ENCODE measurements around the gene DLG5.
A peak's percentile ranks its signal among the peaks of the same experiment; 100 is the strongest.

Gene DLG5

DNA sequence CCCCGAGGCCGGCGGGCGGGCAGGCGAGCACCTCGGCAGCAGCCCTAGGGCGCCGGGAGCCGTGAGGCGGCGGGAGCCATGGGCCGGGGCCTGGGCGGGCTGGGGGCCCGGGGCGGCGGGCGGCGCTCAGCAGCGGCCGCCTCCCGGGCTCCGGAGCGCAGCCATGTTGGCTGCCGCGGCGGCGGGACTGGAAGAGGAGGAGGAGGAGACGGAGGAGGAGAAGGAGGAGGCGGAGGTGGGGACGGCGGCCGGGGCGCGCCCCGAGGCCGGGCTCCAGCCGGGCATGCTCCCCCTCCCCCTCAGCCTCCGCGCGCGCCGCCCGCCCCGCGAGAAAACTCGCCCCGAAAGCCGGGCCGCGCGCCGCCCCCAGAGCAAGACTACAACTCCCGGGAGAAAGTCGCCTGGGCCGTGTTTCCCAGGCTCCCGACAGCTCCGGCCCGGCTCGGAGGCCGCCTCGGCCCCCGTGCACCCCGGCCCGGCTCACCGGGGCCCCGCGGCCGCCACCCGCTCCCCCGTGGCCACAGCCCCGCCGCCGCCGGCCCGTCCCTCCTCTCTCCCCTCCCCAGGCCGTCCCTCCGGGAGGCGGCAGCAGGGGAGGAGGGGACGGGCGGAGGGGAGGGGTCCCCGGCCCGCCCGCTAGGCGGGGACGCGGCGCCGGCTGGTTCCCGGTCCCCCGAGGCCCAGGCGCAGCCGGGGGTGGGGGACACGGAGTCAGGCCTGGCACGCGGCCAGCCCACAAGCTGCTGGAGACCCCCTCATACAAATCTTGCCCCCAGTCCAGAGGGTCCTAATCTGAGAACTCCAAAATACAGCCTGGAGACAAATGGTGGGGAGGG is at the start of gene DLG5:
Gene DLG5, minus strand, starts transcription at position 190 of the 836 bp plus-strand sequence. CDS start 235 bp downstream, outside the sequence.
- H3K27ac ChIP-seq: peak within 1 kb of the TSS; percentile 90
- TF ChIP-seq CTCF (conservative IDR thresholded peaks at IDR 0.05; ENCODE audit: low read depth): no peak
- ChIA-PET CTCF (interaction anchor here (0.6 to 2.2 kb wide), 6 partner anchors 8 to 76 kb away, joined by 3 to 6 read pairs (median 3); no protein-coding TSS in a partner anchor), POLR2A (ENCODE audit: low non-redundant PET) (interaction anchor here (0.5 to 0.9 kb wide), 3 partner anchors 8 to 28 kb away, joined by 4 read pairs; no protein-coding TSS in a partner anchor)
- peak; percentile 54 for DNase-seq (ENCODE audit: low spot score)

DNA sequence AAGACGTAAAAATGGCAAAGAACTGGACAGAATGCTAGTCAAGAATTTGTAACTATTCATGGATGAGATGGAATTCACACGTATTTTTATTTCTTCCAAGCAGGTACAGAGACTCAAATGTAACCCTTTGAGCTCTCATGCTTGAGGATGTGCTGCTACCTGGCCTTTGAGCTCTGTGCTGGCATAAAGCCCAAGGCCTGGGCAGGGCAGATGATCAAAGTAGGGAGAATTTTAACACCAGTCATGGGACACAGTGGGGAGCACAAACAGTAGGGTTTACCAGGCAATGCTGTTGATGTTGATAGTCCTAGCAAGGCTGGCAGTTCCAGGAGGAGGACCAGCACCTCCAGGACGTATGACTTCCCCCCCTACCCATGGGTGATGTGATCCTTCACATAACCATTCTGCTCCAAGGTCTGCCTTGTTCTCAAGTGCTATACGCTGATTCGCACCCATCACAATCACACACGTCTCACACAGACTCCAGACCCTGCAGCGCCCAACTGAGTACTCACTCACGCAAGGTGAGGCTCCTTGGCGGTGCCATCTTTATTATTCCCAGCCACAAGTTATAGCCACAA is 48.6 kb upstream of the DLG5 start:
- no peak for DNase-seq (ENCODE audit: low spot score)
- ChIA-PET POLR2A (ENCODE audit: low non-redundant PET) (interaction anchor here (1.1 kb wide), 1 partner anchor 26 kb away, joined by 3 read pairs; no protein-coding TSS in a partner anchor), CTCF (interaction anchor here (1.2 kb wide), 1 partner anchor 39 kb away, joined by 3 read pairs; no protein-coding TSS in a partner anchor)
- TF ChIP-seq CTCF (conservative IDR thresholded peaks at IDR 0.05; ENCODE audit: low read depth): no peak
- 0 out of 2 replicates have a peak overlapping the region, but pooled peaks have one; percentile 13 for H3K27ac ChIP-seq

DNA sequence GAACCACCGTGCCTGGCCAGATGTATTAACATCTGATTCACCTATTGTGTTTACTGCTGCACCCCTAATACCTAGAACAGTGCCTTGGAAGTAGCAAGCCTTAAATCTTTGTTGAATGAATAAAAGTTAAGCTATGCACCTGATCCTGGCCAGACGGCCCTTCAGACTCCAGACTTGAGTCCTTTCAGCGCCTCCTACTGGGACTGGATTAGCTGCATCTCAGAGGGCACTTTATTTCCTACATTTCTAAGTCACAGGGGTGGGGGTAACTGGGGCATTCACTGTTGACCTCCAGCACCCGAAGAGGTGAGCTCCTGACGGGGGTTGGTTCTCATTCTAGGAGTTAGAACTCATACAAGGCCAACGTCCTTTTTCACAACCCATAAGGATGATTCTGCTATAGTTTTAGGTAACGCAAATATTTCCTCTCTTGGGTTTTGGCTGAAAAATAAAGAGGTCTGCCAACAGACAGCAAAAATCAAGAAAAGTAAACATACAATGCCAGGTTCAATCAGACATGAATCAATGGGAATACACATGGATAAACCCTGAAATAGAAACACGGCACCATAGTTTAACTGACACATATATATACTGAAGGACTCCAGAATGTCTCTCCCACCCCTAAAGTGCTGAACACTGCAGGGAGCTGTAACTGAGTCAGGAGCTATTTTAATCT is 48.0 kb upstream of the DLG5 start:
- peak overlapping the region; percentile 44 for H3K27ac ChIP-seq
- DNase-seq (ENCODE audit: low spot score): no peak
- ChIA-PET CTCF (interaction anchor here (0.6 to 1.2 kb wide), 4 partner anchors 39 to 306 kb away, joined by 3 to 7 read pairs (median 4); no protein-coding TSS in a partner anchor), POLR2A (ENCODE audit: low non-redundant PET) (interaction anchor here (0.7 to 1.1 kb wide), 2 partner anchors 25 to 27 kb away, joined by 3 to 11 read pairs; no protein-coding TSS in a partner anchor)
- TF ChIP-seq CTCF (conservative IDR thresholded peaks at IDR 0.05; ENCODE audit: low read depth): peak; percentile 15

DNA sequence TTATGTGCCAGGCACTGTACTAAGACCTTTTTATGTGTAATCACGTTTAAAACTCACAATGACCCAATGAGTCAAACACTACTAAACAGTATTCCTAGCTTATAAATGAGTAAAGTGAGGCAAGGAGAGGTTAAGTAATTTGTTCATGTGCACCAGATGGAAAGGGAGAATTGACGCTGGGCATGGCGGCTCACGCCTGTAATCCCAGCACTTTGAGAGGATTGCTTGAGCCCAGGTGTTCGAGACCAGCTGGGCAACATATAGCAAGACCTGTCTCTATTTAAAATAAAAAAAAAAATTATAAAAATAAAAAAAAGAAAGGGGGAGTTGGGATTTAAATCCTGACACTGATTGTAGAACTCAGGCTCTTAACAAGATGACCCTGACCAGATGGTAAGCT is 46.7 kb upstream of the DLG5 start:
- peak overlapping the region; percentile 44 for H3K27ac ChIP-seq
- ChIA-PET POLR2A (ENCODE audit: low non-redundant PET) (no interaction called here), CTCF (interaction anchor here (0.6 to 1.0 kb wide), 4 partner anchors 30 to 126 kb away, joined by 3 to 9 read pairs (median 5); partner anchors contain the start of gene DLG5)
- TF ChIP-seq CTCF (conservative IDR thresholded peaks at IDR 0.05; ENCODE audit: low read depth): no peak
- DNase-seq (ENCODE audit: low spot score): no peak

GRCh38 chr10:77972148-77972547 is 45.6 kb upstream of the DLG5 start:
- DNase-seq (ENCODE audit: low spot score): no peak
- H3K27ac ChIP-seq: peak overlapping the region; percentile 72
- POLR2A ChIA-PET (ENCODE audit: low non-redundant PET): no interaction called here
- CTCF ChIA-PET: interaction anchor here (0.6 to 1.2 kb wide), 3 partner anchors 33 to 138 kb away, joined by 3 to 7 read pairs (median 5); no protein-coding TSS in a partner anchor
- TF ChIP-seq CTCF (conservative IDR thresholded peaks at IDR 0.05; ENCODE audit: low read depth): no peak

DNA sequence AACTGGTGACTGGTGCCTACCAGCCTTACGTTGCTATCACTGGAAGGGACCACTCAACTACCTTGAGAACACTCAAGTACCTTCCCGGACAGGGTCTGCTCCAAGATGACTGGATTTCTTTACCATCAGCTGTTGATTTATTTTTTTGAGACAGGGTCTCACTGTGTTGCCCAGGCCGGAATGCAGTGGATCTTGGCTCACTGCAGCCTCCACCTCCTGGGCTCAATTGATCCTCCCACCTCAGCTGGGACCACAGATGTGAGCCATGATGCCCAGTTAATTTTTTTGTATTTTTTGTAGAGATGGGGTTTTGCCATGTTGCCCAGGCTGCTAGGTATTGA is 45.2 kb upstream of the DLG5 start:
- peak overlapping the region; percentile 72 for H3K27ac ChIP-seq
- ChIA-PET CTCF (interaction anchor here (0.6 to 1.2 kb wide), 4 partner anchors 32 to 138 kb away, joined by 3 to 7 read pairs (median 4); no protein-coding TSS in a partner anchor), POLR2A (ENCODE audit: low non-redundant PET) (no interaction called here)
- TF ChIP-seq CTCF (conservative IDR thresholded peaks at IDR 0.05; ENCODE audit: low read depth): no peak
- no peak for DNase-seq (ENCODE audit: low spot score)
